ENCODE results near the gene SCAI.
"Not testable (repeated sequence)": the region's sequence is repeated elsewhere in the genome, so short reads cannot be mapped to it uniquely, and the experiment has no call there.

- not testable (repeated sequence) for TF ChIP-seq CTCF (conservative IDR thresholded peaks at IDR 0.05 in 1 of 2, IDR thresholded peaks at IDR 0.05 in 1 of 2; ENCODE audit: low read depth in 1 of 2, low read length in 2 of 2); EZH2 (IDR thresholded peaks at IDR 0.05; ENCODE audit: low read length, missing control alignments)
Measured at GRCh38 chr9:125012013-125012412, 131.3 kb downstream of the SCAI start.
